Articular chondrocyte of knee joint (primary cell): Measurements from ENCODE around the gene DPP6. TPM values are rescaled to one million over a fixed set of nuclear protein-coding genes. Genes with fewer than 3 reads are reported as not detected.

Experiments
- total RNA-seq: library from RNA; depleted of rRNA; stranded (reverse); fragments of >200 nt; gene quantifications from 2 replicates; pipeline ENCODE4 v1.2.3, GENCODE V29; 2012

DPP6 gene
- total RNA-seq = not detected in 2 replicates

GRCh38 chr7:154051643-154052529 lies at the start of gene DPP6:
DPP6 (plus strand) TSS chr7:154052398.

